OCI-LY1 (cell line): Measurements from ENCODE around the gene ZNF20.
"Not testable (repeated sequence)": the region's sequence is repeated elsewhere in the genome, so short reads cannot be mapped to it uniquely, and the experiment has no call there.

Experiments
- H2AFZ ChIP-seq: fragments of 200-600 bp; sonication (generic), shearing (Covaris generic); 2 replicates; pipeline ENCODE4 v1.6.0; 2014; ENCODE audit warnings: antibody characterized with exemption, mild to moderate bottlenecking, low read length
- H3F3A ChIP-seq: fragments of 200-600 bp; sonication (generic), shearing (Covaris generic); 2 replicates; pipeline ENCODE4 v1.6.0; 2014; ENCODE audit warnings: mild to moderate bottlenecking, antibody characterized with exemption, low read length, moderate library complexity; ENCODE audit not compliant: insufficient read depth
- H3K27ac ChIP-seq: fragments of 200-600 bp; sonication (generic); 2 replicates; pipeline ENCODE4 v1.5.1; 2014; ENCODE audit warnings: low read length, mixed run types, mild to moderate bottlenecking, low read depth; ENCODE audit not compliant: poor library complexity, severe bottlenecking
- H3K27me3 ChIP-seq: fragments of 200-600 bp; sonication (generic); 2 replicates; pipeline ENCODE4 v1.6.0; 2014; ENCODE audit warnings: antibody characterized with exemption, mild to moderate bottlenecking, low read length, moderate library complexity; ENCODE audit not compliant: insufficient read depth
- H3K36me3 ChIP-seq: fragments of 200-600 bp; sonication (generic); 2 replicates; pipeline ENCODE4 v1.6.1; 2014; ENCODE audit warnings: mild to moderate bottlenecking, antibody characterized with exemption, low read length, moderate library complexity, mixed read lengths; ENCODE audit not compliant: insufficient read depth
- H3K4me1 ChIP-seq: fragments of 200-600 bp; sonication (generic); 2 replicates; pipeline ENCODE4 v1.5.1; 2014; ENCODE audit warnings: mild to moderate bottlenecking, low read length, moderate library complexity; ENCODE audit not compliant: insufficient read depth, severe bottlenecking
- H3K4me2 ChIP-seq: fragments of 200-600 bp; sonication (generic), shearing (Covaris generic); 2 replicates; pipeline ENCODE4 v1.6.1; 2014; ENCODE audit warnings: low read length
- H3K4me3 ChIP-seq: fragments of 200-600 bp; sonication (generic); 2 replicates; pipeline ENCODE4 v1.5.1; 2014; ENCODE audit warnings: low read length, low read depth, mild to moderate bottlenecking, mixed read lengths; ENCODE audit not compliant: poor library complexity, severe bottlenecking
- H3K79me2 ChIP-seq: fragments of 200-600 bp; shearing (Covaris generic); 2 replicates; pipeline ENCODE4 v1.6.1; 2016; ENCODE audit warnings: mixed run types, low read length, mixed read lengths; ENCODE audit not compliant: insufficient read depth
- H3K9ac ChIP-seq: fragments of 200-600 bp; sonication (generic), shearing (Covaris generic); 2 replicates; pipeline ENCODE4 v1.6.1; 2014; ENCODE audit warnings: mild to moderate bottlenecking, low read length, mixed read lengths
- H3K9me2 ChIP-seq: fragments of 200-600 bp; sonication (generic), shearing (Covaris generic); 2 replicates; pipeline ENCODE4 v1.6.1; 2014; ENCODE audit warnings: low read depth, mild to moderate bottlenecking, low read length, mixed read lengths
- H3K9me3 ChIP-seq: fragments of 200-600 bp; shearing (Covaris generic); 2 replicates; pipeline ENCODE4 v1.6.1; 2014; ENCODE audit warnings: low read length, mixed read lengths
- H4K20me1 ChIP-seq: fragments of 200-600 bp; sonication (generic), shearing (Covaris generic); 2 replicates; pipeline ENCODE4 v1.6.0; 2016; ENCODE audit warnings: mild to moderate bottlenecking, low read length; ENCODE audit not compliant: insufficient read depth
- CTCF ChIP-seq: fragments of 200-600 bp; sonication (generic), shearing (Covaris generic); IDR thresholded peaks from 2 replicates; pipeline ENCODE4 v1.5.1; 2017; ENCODE audit warnings: mild to moderate bottlenecking, antibody characterized with exemption, low read length, moderate library complexity, mixed read lengths
- EZH2 ChIP-seq: fragments of 200-600 bp; sonication (generic), shearing (Covaris generic); IDR thresholded peaks from 2 replicates; pipeline ENCODE4 v1.8.0; 2017; ENCODE audit warnings: borderline replicate concordance, mixed run types, mild to moderate bottlenecking, antibody characterized with exemption, low read length, moderate library complexity, mixed read lengths

ZNF20 gene

GRCh38 chr19:12090807-12091206 lies 49.3 kb downstream of the ZNF20 start:
- H3K79me2 ChIP-seq, result no peaks in the 10 kb centered on the region
- H2AFZ ChIP-seq, result no peak overlapping the region
- no peaks in the 10 kb centered on the region for H3K4me1 ChIP-seq
- no peaks in the 10 kb centered on the region for H3K27me3 ChIP-seq
- TF ChIP-seq CTCF, result peak; percentile 76
- TF ChIP-seq EZH2, result no peak
- no peak overlapping the region for H3K9ac ChIP-seq
- no peaks in the 10 kb centered on the region for H3F3A ChIP-seq
- no peaks in the 10 kb centered on the region for H3K9me2 ChIP-seq
- H4K20me1 ChIP-seq, result no peaks in the 10 kb centered on the region
- H3K4me3 ChIP-seq, result no peak overlapping the region
- peaks cover 3% of the 10 kb centered on the region; the same call in 1 of the 2 replicates for H3K9me3 ChIP-seq
- no peaks in the 10 kb centered on the region for H3K36me3 ChIP-seq
- H3K4me2 ChIP-seq, result no peak overlapping the region
- no peak overlapping the region for H3K27ac ChIP-seq

GRCh38 chr19:12085074-12085818 lies 54.9 kb downstream of the ZNF20 start:
- Histone ChIP-seq H4K20me1 (no peaks in the 10 kb centered on the region), H3K9me3 (peaks cover 10% of the 10 kb centered on the region; the same call in 1 of the 2 replicates), H3F3A (no peaks in the 10 kb centered on the region), H3K9me2 (no peaks in the 10 kb centered on the region), H3K4me2 (no peak overlapping the region), H2AFZ (no peak overlapping the region), H3K27me3 (no peaks in the 10 kb centered on the region), H3K9ac (no peak overlapping the region), H3K36me3 (no peaks in the 10 kb centered on the region), H3K27ac (no peak overlapping the region), H3K79me2 (no peaks in the 10 kb centered on the region), H3K4me1 (no peaks in the 10 kb centered on the region), H3K4me3 (no peak overlapping the region)
- TF ChIP-seq EZH2 (no peak), CTCF (no peak)

- H3K4me1 ChIP-seq, H3K9me2 ChIP-seq, H2AFZ ChIP-seq, H3K36me3 ChIP-seq, H3K79me2 ChIP-seq, H3K27me3 ChIP-seq, H3K9ac ChIP-seq, H4K20me1 ChIP-seq, H3K27ac ChIP-seq, H3K4me2 ChIP-seq, H3K9me3 ChIP-seq, H3K4me3 ChIP-seq, H3F3A ChIP-seq: not testable (repeated sequence)
Observed at GRCh38 chr19:12083336-12083735, 56.8 kb downstream of the ZNF20 start.
